Activated CD8-positive, alpha-beta T cell treated with anti-CD3 and anti-CD28 coated beads, Interleukin-2, amount 10 ng/mL, durations not matched to agents 7 days and 5 days (primary cell): ENCODE data around the gene COG6. TPM values are rescaled to one million over a fixed set of nuclear protein-coding genes. Genes with fewer than 3 reads are reported as not detected.

Experiments used
- ATAC-seq: fragments of 150-1000 bp; cut with Tn5 transposase; one replicate; pipeline ENCODE4 v1.10.0; 2021; ENCODE audit warnings: moderate library complexity
- CTCF ChIA-PET: fragments of 350-600 bp; sonication (Branson Sonifier 250); formaldehyde crosslinking; loops from one replicate; lab custom pipeline; 2021; ENCODE audit warnings: antibody characterized with exemption; lab: Charles Lee
- POLR2A ChIA-PET: fragments of 350-600 bp; sonication (Branson Sonifier 250); formaldehyde crosslinking; loops from one replicate; lab custom pipeline; 2021; ENCODE audit warnings: antibody characterized with exemption; lab: Charles Lee
- DNase-seq: peaks from one replicate; pipeline ENCODE4 v3.0.0-alpha.2; 2020
- H3K27ac Mint-ChIP-seq: one replicate; pipeline ENCODE4 v1.8.0; 2021; ENCODE audit warnings: mild to moderate bottlenecking, mixed read lengths
- H3K27me3 Mint-ChIP-seq: one replicate; pipeline ENCODE4 v1.8.0; 2021; ENCODE audit warnings: low read depth, mixed read lengths
- H3K36me3 Mint-ChIP-seq: one replicate; pipeline ENCODE4 v1.8.0; 2021; ENCODE audit warnings: low read depth, mixed read lengths
- H3K4me1 Mint-ChIP-seq: one replicate; pipeline ENCODE4 v1.8.0; 2021; ENCODE audit warnings: low read depth, mixed read lengths
- H3K4me3 Mint-ChIP-seq: one replicate; pipeline ENCODE4 v1.8.0; 2021; ENCODE audit warnings: mild to moderate bottlenecking, mixed read lengths
- H3K9me3 Mint-ChIP-seq: one replicate; pipeline ENCODE4 v1.8.0; 2022; ENCODE audit warnings: mixed read lengths; ENCODE audit not compliant: insufficient read depth
- total RNA-seq, 2 experiments: library from RNA; stranded (reverse); gene quantifications; one replicate each; pipeline ENCODE4 v1.2.3, GENCODE V29; 2021

COG6 gene
- total RNA-seq, 2 experiments from 2014 or later, result 21.2 to 26.0 TPM

DNA sequence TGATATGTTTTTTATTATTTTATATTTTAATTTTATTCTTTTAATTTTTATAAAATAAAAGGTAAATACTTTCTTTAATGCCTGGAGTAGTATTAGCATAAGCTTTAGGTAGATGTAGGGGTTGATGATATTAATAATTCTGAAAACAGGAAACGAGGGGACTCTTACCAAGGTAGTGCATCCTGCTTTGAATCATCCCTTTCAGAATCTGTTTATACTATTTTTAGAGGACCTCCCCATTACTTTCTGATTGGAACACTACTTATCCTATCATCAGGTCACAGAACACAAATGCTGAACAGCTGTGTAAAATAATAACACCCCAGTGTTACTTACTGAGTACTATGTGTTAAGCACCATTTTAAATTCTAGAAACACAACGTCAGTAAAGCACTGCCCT lies 27.3 kb downstream of the COG6 start:
- Mint-ChIP-seq H3K9me3 (no peaks in the 10 kb centered on the region), H3K27ac (no peak overlapping the region), H3K4me3 (no peak overlapping the region), H3K27me3 (no peaks in the 10 kb centered on the region), H3K4me1 (peaks cover 8% of the 10 kb centered on the region), H3K36me3 (peaks cover 17% of the 10 kb centered on the region)
- ATAC-seq (no peak), DNase-seq (no peak)
- ChIA-PET POLR2A (no interaction called here), CTCF (interaction anchor here (0.5 to 2.4 kb wide), 9 partner anchors 12 to 1095 kb away, joined by 3 to 9 read pairs (median 4); no protein-coding TSS in a partner anchor)

DNA sequence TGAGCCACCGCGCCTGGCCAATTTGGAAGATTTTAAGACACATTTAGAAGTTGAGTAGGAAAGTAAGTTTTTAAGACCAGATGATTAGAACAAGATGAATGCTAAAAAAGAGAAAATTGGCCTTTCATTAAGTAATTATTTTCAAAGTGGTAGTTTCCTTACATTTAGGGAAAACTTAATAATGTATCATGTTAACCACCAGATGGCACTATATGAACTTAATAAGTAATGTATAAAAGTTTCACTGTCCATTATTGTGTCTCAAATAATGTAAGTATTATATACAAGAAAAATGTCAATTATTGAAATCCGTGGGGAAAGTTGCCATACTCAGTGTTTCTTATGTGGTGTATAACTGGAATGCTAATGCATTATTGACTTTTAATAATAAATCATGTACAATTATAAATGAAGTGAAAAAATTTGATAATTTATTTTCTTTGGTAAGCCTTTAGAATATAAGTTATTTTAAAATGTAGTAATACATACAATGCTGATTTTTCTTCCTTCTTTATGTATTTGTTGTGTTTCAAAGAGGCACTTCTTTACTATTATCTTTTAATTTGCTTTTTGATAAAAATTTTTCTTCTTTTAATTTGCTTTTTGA lies 29.2 kb downstream of the COG6 start:
- ATAC-seq, result no peak
- H3K27me3 Mint-ChIP-seq, result no peaks in the 10 kb centered on the region
- CTCF ChIA-PET, result interaction anchor here (0.9 to 3.6 kb wide), 14 partner anchors 7 to 1093 kb away, joined by 3 to 23 read pairs (median 8); no protein-coding TSS in a partner anchor
- no peak overlapping the region for H3K27ac Mint-ChIP-seq
- POLR2A ChIA-PET, result no interaction called here
- peaks cover 24% of the 10 kb centered on the region for H3K36me3 Mint-ChIP-seq
- no peaks in the 10 kb centered on the region for H3K9me3 Mint-ChIP-seq
- no peak for DNase-seq
- H3K4me1 Mint-ChIP-seq, result peaks cover 22% of the 10 kb centered on the region
- H3K4me3 Mint-ChIP-seq, result no peak overlapping the region

DNA sequence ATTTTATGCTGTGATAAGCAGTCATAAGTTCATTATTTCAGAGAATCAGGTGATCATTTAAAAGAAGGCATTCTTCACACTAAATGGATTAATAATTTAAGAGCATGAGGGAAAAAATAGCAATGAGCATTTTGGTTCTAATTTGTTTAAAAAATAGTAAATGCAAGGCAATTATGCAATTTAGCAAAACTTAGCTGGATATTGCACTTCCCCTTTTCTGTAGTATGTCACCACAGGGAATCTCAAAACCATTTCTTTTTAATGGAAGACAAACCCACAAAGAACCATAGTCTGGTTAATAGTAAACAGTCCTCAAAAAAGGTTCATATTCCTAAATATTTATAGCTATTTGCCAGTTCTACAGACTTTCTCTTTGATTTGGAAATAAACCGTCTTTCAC lies 30.2 kb downstream of the COG6 start:
- POLR2A ChIA-PET, result no interaction called here
- DNase-seq, result no peak
- H3K27ac Mint-ChIP-seq, result no peak overlapping the region
- no peak overlapping the region for H3K4me3 Mint-ChIP-seq
- no peaks in the 10 kb centered on the region for H3K9me3 Mint-ChIP-seq
- H3K27me3 Mint-ChIP-seq, result no peaks in the 10 kb centered on the region
- peaks cover 22% of the 10 kb centered on the region for H3K36me3 Mint-ChIP-seq
- CTCF ChIA-PET, result interaction anchor here (0.9 to 3.6 kb wide), 12 partner anchors 8 to 1093 kb away, joined by 3 to 23 read pairs (median 4); no protein-coding TSS in a partner anchor
- ATAC-seq, result no peak
- peaks cover 22% of the 10 kb centered on the region for H3K4me1 Mint-ChIP-seq

DNA sequence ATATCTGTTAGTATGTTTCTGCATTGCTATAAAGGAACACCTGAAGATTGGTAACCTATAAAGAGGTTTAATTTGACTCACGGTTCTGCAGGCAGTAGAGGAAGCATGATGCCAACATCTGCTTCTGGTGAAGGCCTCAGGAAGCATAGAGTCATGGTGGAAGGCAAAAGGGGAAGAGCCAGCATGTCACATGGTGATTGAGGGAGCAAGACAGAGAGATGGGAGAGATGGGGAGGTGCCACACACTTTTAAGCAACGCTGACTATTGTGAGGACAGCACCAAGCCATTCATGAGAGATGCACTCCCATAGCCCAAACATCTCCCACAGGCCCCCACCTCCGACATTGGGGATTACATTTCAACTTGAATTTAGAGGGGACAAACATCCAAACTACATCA lies 32.8 kb downstream of the COG6 start:
- peaks cover 13% of the 10 kb centered on the region for H3K36me3 Mint-ChIP-seq
- DNase-seq, result no peak
- POLR2A ChIA-PET, result no interaction called here
- no peaks in the 10 kb centered on the region for H3K9me3 Mint-ChIP-seq
- no peak overlapping the region for H3K4me3 Mint-ChIP-seq
- H3K27ac Mint-ChIP-seq, result peak overlapping the region; percentile 73
- ATAC-seq, result no peak
- peaks cover 14% of the 10 kb centered on the region for H3K4me1 Mint-ChIP-seq
- H3K27me3 Mint-ChIP-seq, result no peaks in the 10 kb centered on the region
- CTCF ChIA-PET, result interaction anchor here (3.6 kb wide), 1 partner anchor 995 kb away, joined by 23 read pairs; no protein-coding TSS in a partner anchor

- H3K4me1 Mint-ChIP-seq, result peaks cover 14% of the 10 kb centered on the region
- no peaks in the 10 kb centered on the region for H3K9me3 Mint-ChIP-seq
- peak; percentile 84 for ATAC-seq
- peak overlapping the region; percentile 73 for H3K27ac Mint-ChIP-seq
- ChIA-PET CTCF (interaction anchor here (0.6 kb wide), 1 partner anchor 994 kb away, joined by 3 read pairs; no protein-coding TSS in a partner anchor), POLR2A (no interaction called here)
- H3K27me3 Mint-ChIP-seq, result no peaks in the 10 kb centered on the region
- peaks cover 13% of the 10 kb centered on the region for H3K36me3 Mint-ChIP-seq
- DNase-seq, result no peak
- H3K4me3 Mint-ChIP-seq, result no peak overlapping the region
Measured at GRCh38 chr13:39688699-39689405, 33.4 kb downstream of the COG6 start.

- no peak overlapping the region for H3K27ac Mint-ChIP-seq
- peaks cover 9% of the 10 kb centered on the region for H3K36me3 Mint-ChIP-seq
- DNase-seq (no peak), ATAC-seq (no peak)
- H3K4me3 Mint-ChIP-seq, result no peak overlapping the region
- H3K9me3 Mint-ChIP-seq, result no peaks in the 10 kb centered on the region
- CTCF ChIA-PET, result interaction anchor here (0.8 to 2.0 kb wide), 6 partner anchors 9 to 250 kb away, joined by 3 to 7 read pairs (median 4); no protein-coding TSS in a partner anchor
- POLR2A ChIA-PET, result no interaction called here
- H3K27me3 Mint-ChIP-seq, result no peaks in the 10 kb centered on the region
- H3K4me1 Mint-ChIP-seq, result peaks cover 14% of the 10 kb centered on the region
Measured at GRCh38 chr13:39692660-39693438, 37.4 kb downstream of the COG6 start.

- Mint-ChIP-seq H3K27ac (no peak overlapping the region), H3K36me3 (no peaks in the 10 kb centered on the region), H3K4me1 (peaks cover 5% of the 10 kb centered on the region), H3K4me3 (peak overlapping the region; percentile 17), H3K27me3 (no peaks in the 10 kb centered on the region), H3K9me3 (no peaks in the 10 kb centered on the region)
- ATAC-seq (no peak), DNase-seq (no peak)
- CTCF ChIA-PET, result no interaction called here
- POLR2A ChIA-PET, result no interaction called here
Measured at GRCh38 chr13:39699274-39699673, 43.8 kb downstream of the COG6 start.

DNA sequence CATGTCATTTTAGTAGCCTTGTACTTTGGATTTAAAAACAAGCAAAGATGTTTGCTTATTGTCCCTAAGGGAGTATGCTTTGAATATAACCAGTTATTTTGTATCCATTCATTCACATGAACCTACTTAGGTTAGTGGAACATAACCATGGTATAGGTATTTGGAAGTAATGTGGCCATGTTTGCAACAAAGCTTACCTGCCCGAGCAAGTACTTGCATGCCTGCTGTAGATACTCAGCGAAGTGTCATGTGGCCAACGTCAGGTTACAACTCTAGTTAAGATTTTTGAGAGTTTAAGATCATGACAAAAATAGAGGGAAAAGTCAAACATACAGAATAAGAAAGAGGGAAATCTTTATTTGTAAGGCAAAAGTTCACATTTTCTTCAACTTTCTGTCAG lies 57.2 kb downstream of the COG6 start:
- Mint-ChIP-seq H3K27ac (no peak overlapping the region), H3K36me3 (peaks cover 16% of the 10 kb centered on the region), H3K4me3 (no peak overlapping the region), H3K9me3 (peaks cover 16% of the 10 kb centered on the region), H3K27me3 (no peaks in the 10 kb centered on the region), H3K4me1 (no peaks in the 10 kb centered on the region)
- no peak for DNase-seq
- ChIA-PET CTCF (no interaction called here), POLR2A (no interaction called here)
- no peak for ATAC-seq

DNA sequence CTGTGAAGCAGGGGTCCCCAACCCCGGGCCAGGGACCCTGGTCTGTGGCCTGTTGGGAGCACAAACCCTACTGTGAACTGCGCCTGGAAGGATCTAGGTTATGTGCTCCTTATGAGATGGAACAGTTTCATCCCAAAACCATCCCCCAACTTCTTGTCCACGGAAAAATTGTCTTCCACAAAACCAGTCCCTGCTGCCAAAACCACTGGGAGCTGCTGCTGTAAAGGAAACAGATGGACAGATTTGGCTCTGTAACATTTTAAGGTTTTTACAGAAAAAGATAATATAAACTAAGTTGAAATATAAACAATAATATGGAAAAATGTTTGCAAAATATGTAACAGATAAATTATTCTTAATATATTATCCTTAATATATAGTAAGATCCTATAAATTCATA lies 73.7 kb downstream of the COG6 start:
- ChIA-PET CTCF (no interaction called here), POLR2A (no interaction called here)
- H3K36me3 Mint-ChIP-seq, result peaks cover 12% of the 10 kb centered on the region
- ATAC-seq (no peak), DNase-seq (no peak)
- no peak overlapping the region for H3K27ac Mint-ChIP-seq
- no peaks in the 10 kb centered on the region for H3K9me3 Mint-ChIP-seq
- H3K4me1 Mint-ChIP-seq, result no peaks in the 10 kb centered on the region
- H3K4me3 Mint-ChIP-seq, result no peak overlapping the region
- no peaks in the 10 kb centered on the region for H3K27me3 Mint-ChIP-seq

DNA sequence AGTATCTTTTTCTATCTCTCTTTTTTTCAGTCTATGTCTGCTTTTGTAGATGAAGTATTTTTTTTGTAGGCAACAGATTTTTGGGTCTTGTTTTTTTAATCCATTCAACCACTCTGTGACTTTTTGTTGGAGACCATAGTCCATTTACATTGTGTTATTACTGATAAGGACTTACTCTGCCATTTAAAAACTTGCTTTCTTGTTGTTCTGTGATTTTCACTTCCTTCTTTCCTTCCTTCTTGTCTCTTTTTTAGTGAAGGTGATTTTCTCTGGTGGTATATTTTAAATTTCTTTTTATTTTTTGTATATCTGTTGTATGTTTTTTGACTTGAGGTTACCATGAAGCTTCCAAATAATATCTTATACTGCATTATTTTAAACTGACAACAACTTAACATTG lies 79.5 kb downstream of the COG6 start:
- ChIA-PET CTCF (no interaction called here), POLR2A (no interaction called here)

GRCh38 chr13:39737047-39737446 lies 81.6 kb downstream of the COG6 start:
- CTCF ChIA-PET, result no interaction called here
- DNase-seq (no peak), ATAC-seq (no peak)
- no peaks in the 10 kb centered on the region for H3K27me3 Mint-ChIP-seq
- POLR2A ChIA-PET, result no interaction called here
- H3K9me3 Mint-ChIP-seq, result no peaks in the 10 kb centered on the region
- H3K4me3 Mint-ChIP-seq, result no peak overlapping the region
- no peak overlapping the region for H3K27ac Mint-ChIP-seq
- no peaks in the 10 kb centered on the region for H3K4me1 Mint-ChIP-seq
- H3K36me3 Mint-ChIP-seq, result peaks cover 19% of the 10 kb centered on the region

More for the DNA sequence above, 79.5 kb downstream of the COG6 start:
- DNase-seq, result no peak
- Mint-ChIP-seq H3K27me3 (no peaks in the 10 kb centered on the region), H3K9me3 (no peaks in the 10 kb centered on the region), H3K4me1 (no peaks in the 10 kb centered on the region), H3K36me3 (peaks cover 13% of the 10 kb centered on the region), H3K4me3 (no peak overlapping the region), H3K27ac (no peak overlapping the region)
- no peak for ATAC-seq
